WTC11 (cell line): ENCODE measurements around the gene KDM2B. TPM values are rescaled to one million over a fixed set of nuclear protein-coding genes. Genes with fewer than 3 reads are reported as not detected.

ENCODE experiments used
- ATAC-seq: fragments of 200-7000 bp; cut with Tn5 transposase; 2 replicates; pipeline ENCODE4 v1.10.0; 2021; ENCODE audit warnings: mild to moderate bottlenecking, moderate library complexity
- CTCF ChIA-PET: fragments of 300-600 bp; sonication (Branson Sonifier 250); formaldehyde crosslinking; loops from one replicate; lab custom pipeline; 2021; ENCODE audit warnings: antibody characterized with exemption; lab: Charles Lee
- POLR2A ChIA-PET: fragments of 350-600 bp; sonication (Branson Sonifier 250); formaldehyde crosslinking; loops from one replicate; lab custom pipeline; 2021; ENCODE audit warnings: antibody characterized with exemption; lab: Charles Lee
- DNase-seq: peaks from one replicate; pipeline ENCODE4 v3.0.0; 2021; ENCODE audit warnings: low spot score
- H3K27ac Mint-ChIP-seq: 2 replicates; pipeline ENCODE4 v1.8.0; 2021; ENCODE audit warnings: mixed read lengths
- H3K27me3 Mint-ChIP-seq: 2 replicates; pipeline ENCODE4 v1.8.0; 2021; ENCODE audit warnings: low read depth, mild to moderate bottlenecking, moderate library complexity, mixed read lengths
- H3K36me3 Mint-ChIP-seq: 2 replicates; pipeline ENCODE4 v1.8.0; 2021; ENCODE audit warnings: mixed read lengths
- H3K4me1 Mint-ChIP-seq: 2 replicates; pipeline ENCODE4 v1.8.0; 2022; ENCODE audit warnings: mixed read lengths
- H3K4me3 Mint-ChIP-seq: 2 replicates; pipeline ENCODE4 v1.8.0; 2021; ENCODE audit warnings: mild to moderate bottlenecking, moderate library complexity, mixed read lengths
- H3K9me3 Mint-ChIP-seq: 2 replicates; pipeline ENCODE4 v1.8.0; 2021; ENCODE audit warnings: mixed read lengths
- ATF3 ChIP-seq: sonication (generic); formaldehyde crosslinking; conservative IDR thresholded peaks from 2 replicates; pipeline ENCODE4 v1.8.1; 2022; ENCODE audit warnings: mild to moderate bottlenecking, missing genetic modification reagents
- CBFB ChIP-seq: sonication (generic); formaldehyde crosslinking; IDR thresholded peaks from 2 replicates; pipeline ENCODE4 v1.8.1; 2022; ENCODE audit warnings: mild to moderate bottlenecking, low read depth, missing genetic modification reagents
- CREB1 ChIP-seq: sonication (generic); formaldehyde crosslinking; IDR thresholded peaks from 2 replicates; pipeline ENCODE4 v1.8.0; 2023; ENCODE audit warnings: mild to moderate bottlenecking, missing genetic modification reagents
- E2F4 ChIP-seq: sonication (generic); formaldehyde crosslinking; IDR thresholded peaks from 2 replicates; pipeline ENCODE4 v1.8.1; 2022; ENCODE audit warnings: low read depth, mild to moderate bottlenecking, moderate library complexity, missing genetic modification reagents, borderline replicate concordance
- EMX1 ChIP-seq: fragments of 250-450 bp; sonication (Bioruptor Pico); IDR thresholded peaks from 2 replicates; pipeline ENCODE4 v1.8.0; 2021; ENCODE audit warnings: mild to moderate bottlenecking
- ETV6 ChIP-seq: sonication (generic); formaldehyde crosslinking; IDR thresholded peaks from 2 replicates; pipeline ENCODE4 v1.8.1; 2022; ENCODE audit warnings: mild to moderate bottlenecking, missing genetic modification reagents
- GABPB1 ChIP-seq: sonication (generic); formaldehyde crosslinking; IDR thresholded peaks from 2 replicates; pipeline ENCODE4 v1.8.1; 2023; ENCODE audit warnings: mild to moderate bottlenecking, missing genetic modification reagents
- IRF1 ChIP-seq: sonication (generic); formaldehyde crosslinking; IDR thresholded peaks from 2 replicates; pipeline ENCODE4 v1.8.0; 2023; ENCODE audit warnings: missing genetic modification reagents
- NFATC4 ChIP-seq: fragments of 250-450 bp; sonication (Bioruptor Pico); IDR thresholded peaks from 2 replicates; pipeline ENCODE4 v1.9.0; 2021; ENCODE audit warnings: mild to moderate bottlenecking
- NR1H2 ChIP-seq: sonication (generic); formaldehyde crosslinking; IDR thresholded peaks from 2 replicates; pipeline ENCODE4 v1.9.0; 2021; ENCODE audit warnings: mild to moderate bottlenecking, moderate library complexity, missing genetic modification reagents
- NR3C1 ChIP-seq: sonication (generic); formaldehyde crosslinking; conservative IDR thresholded peaks from 2 replicates; pipeline ENCODE4 v1.8.1; 2023; ENCODE audit warnings: low read depth, mild to moderate bottlenecking, missing genetic modification reagents
- SMAD3 ChIP-seq: sonication (generic); formaldehyde crosslinking; IDR thresholded peaks from 2 replicates; pipeline ENCODE4 v1.8.0; 2022; ENCODE audit warnings: missing genetic modification reagents, mild to moderate bottlenecking, borderline replicate concordance
- SP1 ChIP-seq: sonication (generic); formaldehyde crosslinking; conservative IDR thresholded peaks from 2 replicates; pipeline ENCODE4 v1.8.1; 2022; ENCODE audit warnings: missing genetic modification reagents
- ZBTB21 ChIP-seq: sonication (generic); formaldehyde crosslinking; IDR thresholded peaks from 2 replicates; pipeline ENCODE4 v1.8.1; 2023; ENCODE audit warnings: mild to moderate bottlenecking, missing genetic modification reagents, borderline replicate concordance
- ZNF396 ChIP-seq: fragments of 250-450 bp; sonication (Bioruptor Pico); IDR thresholded peaks from 2 replicates; pipeline ENCODE4 v1.8.0; 2021; ENCODE audit warnings: mild to moderate bottlenecking, moderate library complexity, borderline replicate concordance
- total RNA-seq: library from RNA; stranded (reverse); gene quantifications from 3 replicates; pipeline ENCODE4 v1.2.3, GENCODE V29; 2021
- TF ChIP-seq, protein P1 (sequence below): sonication (generic); formaldehyde crosslinking; conservative IDR thresholded peaks from 2 replicates; pipeline ENCODE4 v1.8.1; 2023; ENCODE audit warnings: mild to moderate bottlenecking, low read depth, missing genetic modification reagents, moderate library complexity
- TF ChIP-seq, protein P2 (sequence below): sonication (generic); formaldehyde crosslinking; IDR thresholded peaks from 2 replicates; pipeline ENCODE4 v1.8.1; 2023; ENCODE audit warnings: mild to moderate bottlenecking, missing genetic modification reagents, moderate library complexity
- TF ChIP-seq, protein P3 (sequence below): sonication (generic); formaldehyde crosslinking; IDR thresholded peaks from 2 replicates; pipeline ENCODE4 v1.8.0; 2022; ENCODE audit warnings: mild to moderate bottlenecking, missing genetic modification reagents
- TF ChIP-seq, protein P4 (sequence below): sonication (generic); formaldehyde crosslinking; IDR thresholded peaks from 2 replicates; pipeline ENCODE4 v1.8.0; 2022; ENCODE audit warnings: mild to moderate bottlenecking, missing genetic modification reagents
- TF ChIP-seq, protein P5 (sequence below): sonication (generic); formaldehyde crosslinking; IDR thresholded peaks from 2 replicates; pipeline ENCODE4 v1.8.0; 2023; ENCODE audit warnings: missing genetic modification reagents, mild to moderate bottlenecking, borderline replicate concordance

KDM2B gene
- total RNA-seq, 1 experiment from 2014 or later = 147 TPM

DNA sequence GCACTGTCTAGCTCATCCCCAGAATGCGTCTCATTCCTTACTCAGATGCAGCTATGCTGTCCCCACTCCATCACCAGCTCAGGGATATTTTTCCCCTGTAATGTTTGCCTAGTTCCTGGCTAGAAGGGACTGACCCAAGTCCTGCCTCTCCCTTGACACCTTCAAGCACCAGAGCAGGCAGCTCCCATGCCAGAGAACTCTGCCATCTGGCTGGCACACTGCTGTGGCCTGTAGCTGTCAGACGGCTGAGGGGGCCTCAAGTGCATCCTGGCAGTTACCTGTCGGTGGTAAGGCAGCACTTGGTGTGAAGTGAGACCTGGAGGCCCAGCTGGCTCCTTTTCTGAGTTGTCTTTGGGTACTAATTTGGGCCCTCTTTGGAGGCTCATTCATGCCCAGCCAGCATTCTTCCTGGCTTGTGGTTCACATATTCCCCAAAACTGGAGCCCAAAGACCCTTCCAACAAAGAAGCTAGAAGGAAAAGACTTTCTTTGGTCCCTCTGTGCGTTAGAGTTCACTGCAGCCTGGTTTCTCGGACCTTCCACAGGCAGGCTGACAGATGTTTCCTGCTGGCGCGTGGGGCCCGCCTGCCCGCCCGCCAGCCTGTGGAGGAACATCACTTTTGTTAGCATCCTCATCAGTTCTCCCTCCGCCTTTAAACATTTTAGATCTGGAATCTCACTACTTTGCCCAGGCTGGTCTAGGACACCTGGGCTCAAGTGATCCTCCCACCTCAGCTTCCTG lies 147.9 kb downstream of the KDM2B start (continued):
- no peak for TF ChIP-seq GABPB1 (CRISPR knock-in tag)
- TF ChIP-seq, protein P1, sequence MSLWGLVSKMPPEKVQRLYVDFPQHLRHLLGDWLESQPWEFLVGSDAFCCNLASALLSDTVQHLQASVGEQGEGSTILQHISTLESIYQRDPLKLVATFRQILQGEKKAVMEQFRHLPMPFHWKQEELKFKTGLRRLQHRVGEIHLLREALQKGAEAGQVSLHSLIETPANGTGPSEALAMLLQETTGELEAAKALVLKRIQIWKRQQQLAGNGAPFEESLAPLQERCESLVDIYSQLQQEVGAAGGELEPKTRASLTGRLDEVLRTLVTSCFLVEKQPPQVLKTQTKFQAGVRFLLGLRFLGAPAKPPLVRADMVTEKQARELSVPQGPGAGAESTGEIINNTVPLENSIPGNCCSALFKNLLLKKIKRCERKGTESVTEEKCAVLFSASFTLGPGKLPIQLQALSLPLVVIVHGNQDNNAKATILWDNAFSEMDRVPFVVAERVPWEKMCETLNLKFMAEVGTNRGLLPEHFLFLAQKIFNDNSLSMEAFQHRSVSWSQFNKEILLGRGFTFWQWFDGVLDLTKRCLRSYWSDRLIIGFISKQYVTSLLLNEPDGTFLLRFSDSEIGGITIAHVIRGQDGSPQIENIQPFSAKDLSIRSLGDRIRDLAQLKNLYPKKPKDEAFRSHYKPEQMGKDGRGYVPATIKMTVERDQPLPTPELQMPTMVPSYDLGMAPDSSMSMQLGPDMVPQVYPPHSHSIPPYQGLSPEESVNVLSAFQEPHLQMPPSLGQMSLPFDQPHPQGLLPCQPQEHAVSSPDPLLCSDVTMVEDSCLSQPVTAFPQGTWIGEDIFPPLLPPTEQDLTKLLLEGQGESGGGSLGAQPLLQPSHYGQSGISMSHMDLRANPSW (CRISPR knock-in tag) = no peak
- TF ChIP-seq E2F4 (CRISPR knock-in tag) = no peak
- TF ChIP-seq, protein P2, sequence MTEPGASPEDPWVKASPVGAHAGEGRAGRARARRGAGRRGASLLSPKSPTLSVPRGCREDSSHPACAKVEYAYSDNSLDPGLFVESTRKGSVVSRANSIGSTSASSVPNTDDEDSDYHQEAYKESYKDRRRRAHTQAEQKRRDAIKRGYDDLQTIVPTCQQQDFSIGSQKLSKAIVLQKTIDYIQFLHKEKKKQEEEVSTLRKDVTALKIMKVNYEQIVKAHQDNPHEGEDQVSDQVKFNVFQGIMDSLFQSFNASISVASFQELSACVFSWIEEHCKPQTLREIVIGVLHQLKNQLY (CRISPR knock-in tag) = no peak
- no peak for TF ChIP-seq IRF1 (CRISPR knock-in tag)
- TF ChIP-seq SP1 (CRISPR knock-in tag) = no peak
- TF ChIP-seq ZNF396 (CRISPR knock-in tag) = no peak
- TF ChIP-seq NR3C1 (CRISPR knock-in tag) = no peak
- TF ChIP-seq CREB1 (CRISPR knock-in tag) = no peak

- Mint-ChIP-seq H3K36me3 (peaks cover 82% of the 10 kb centered on the region), H3K27me3 (no peaks in the 10 kb centered on the region), H3K4me1 (no peaks in the 10 kb centered on the region), H3K9me3 (no peaks in the 10 kb centered on the region), H3K4me3 (no peak overlapping the region), H3K27ac (no peak overlapping the region)
- ChIA-PET POLR2A (no interaction called here), CTCF (interaction anchor here (3.2 kb wide), 1 partner anchor 11 kb away, joined by 16 read pairs; no protein-coding TSS in a partner anchor)
- ATAC-seq (no peak), DNase-seq (no peak)
- no peak for TF ChIP-seq ETV6 (CRISPR knock-in tag)
- no peak for TF ChIP-seq NFATC4
- TF ChIP-seq, protein P3, sequence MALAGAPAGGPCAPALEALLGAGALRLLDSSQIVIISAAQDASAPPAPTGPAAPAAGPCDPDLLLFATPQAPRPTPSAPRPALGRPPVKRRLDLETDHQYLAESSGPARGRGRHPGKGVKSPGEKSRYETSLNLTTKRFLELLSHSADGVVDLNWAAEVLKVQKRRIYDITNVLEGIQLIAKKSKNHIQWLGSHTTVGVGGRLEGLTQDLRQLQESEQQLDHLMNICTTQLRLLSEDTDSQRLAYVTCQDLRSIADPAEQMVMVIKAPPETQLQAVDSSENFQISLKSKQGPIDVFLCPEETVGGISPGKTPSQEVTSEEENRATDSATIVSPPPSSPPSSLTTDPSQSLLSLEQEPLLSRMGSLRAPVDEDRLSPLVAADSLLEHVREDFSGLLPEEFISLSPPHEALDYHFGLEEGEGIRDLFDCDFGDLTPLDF (CRISPR knock-in tag) = no peak
- TF ChIP-seq ZBTB21 (CRISPR knock-in tag) = no peak
Measured at GRCh38 chr12:121430833-121431415, 149.9 kb downstream of the KDM2B start.

DNA sequence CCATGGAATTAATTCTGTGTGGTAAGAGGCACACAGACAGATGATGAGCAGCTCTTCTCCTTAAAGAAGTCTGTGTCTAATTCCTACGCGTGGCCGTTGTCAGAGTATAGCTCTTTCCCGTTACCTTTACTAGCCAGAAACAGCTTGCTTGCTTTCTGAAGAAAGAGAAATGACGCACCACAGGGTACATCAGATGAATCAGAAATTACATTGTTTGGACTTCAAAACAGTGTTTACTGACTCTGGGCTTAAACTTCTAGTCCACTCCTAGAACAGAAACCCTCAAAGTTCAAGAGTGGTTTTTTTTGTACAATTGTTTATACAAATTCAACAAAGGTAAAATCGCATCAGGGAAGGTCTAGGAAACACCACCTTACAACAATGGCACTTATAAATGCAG lies 151.9 kb downstream of the KDM2B start:
- CTCF ChIA-PET = no interaction called here
- Mint-ChIP-seq H3K27me3 (no peaks in the 10 kb centered on the region), H3K9me3 (no peaks in the 10 kb centered on the region), H3K4me1 (no peaks in the 10 kb centered on the region), H3K4me3 (no peak overlapping the region), H3K36me3 (peaks cover 85% of the 10 kb centered on the region), H3K27ac (no peak overlapping the region)
- no peak for DNase-seq
- ATAC-seq = no peak
- POLR2A ChIA-PET = interaction anchor here (1.2 kb wide), 1 partner anchor 28 kb away, joined by 3 read pairs; no protein-coding TSS in a partner anchor
- TF ChIP-seq EMX1 (CRISPR knock-in tag) (no peak), SMAD3 (CRISPR knock-in tag) (no peak), NR1H2 (CRISPR knock-in tag) (no peak), NFATC4 (no peak), ATF3 (CRISPR knock-in tag) (no peak), CBFB (CRISPR knock-in tag) (no peak)
- TF ChIP-seq, protein P4, sequence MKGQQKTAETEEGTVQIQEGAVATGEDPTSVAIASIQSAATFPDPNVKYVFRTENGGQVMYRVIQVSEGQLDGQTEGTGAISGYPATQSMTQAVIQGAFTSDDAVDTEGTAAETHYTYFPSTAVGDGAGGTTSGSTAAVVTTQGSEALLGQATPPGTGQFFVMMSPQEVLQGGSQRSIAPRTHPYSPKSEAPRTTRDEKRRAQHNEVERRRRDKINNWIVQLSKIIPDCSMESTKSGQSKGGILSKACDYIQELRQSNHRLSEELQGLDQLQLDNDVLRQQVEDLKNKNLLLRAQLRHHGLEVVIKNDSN (CRISPR knock-in tag) = no peak
- TF ChIP-seq, protein P5, sequence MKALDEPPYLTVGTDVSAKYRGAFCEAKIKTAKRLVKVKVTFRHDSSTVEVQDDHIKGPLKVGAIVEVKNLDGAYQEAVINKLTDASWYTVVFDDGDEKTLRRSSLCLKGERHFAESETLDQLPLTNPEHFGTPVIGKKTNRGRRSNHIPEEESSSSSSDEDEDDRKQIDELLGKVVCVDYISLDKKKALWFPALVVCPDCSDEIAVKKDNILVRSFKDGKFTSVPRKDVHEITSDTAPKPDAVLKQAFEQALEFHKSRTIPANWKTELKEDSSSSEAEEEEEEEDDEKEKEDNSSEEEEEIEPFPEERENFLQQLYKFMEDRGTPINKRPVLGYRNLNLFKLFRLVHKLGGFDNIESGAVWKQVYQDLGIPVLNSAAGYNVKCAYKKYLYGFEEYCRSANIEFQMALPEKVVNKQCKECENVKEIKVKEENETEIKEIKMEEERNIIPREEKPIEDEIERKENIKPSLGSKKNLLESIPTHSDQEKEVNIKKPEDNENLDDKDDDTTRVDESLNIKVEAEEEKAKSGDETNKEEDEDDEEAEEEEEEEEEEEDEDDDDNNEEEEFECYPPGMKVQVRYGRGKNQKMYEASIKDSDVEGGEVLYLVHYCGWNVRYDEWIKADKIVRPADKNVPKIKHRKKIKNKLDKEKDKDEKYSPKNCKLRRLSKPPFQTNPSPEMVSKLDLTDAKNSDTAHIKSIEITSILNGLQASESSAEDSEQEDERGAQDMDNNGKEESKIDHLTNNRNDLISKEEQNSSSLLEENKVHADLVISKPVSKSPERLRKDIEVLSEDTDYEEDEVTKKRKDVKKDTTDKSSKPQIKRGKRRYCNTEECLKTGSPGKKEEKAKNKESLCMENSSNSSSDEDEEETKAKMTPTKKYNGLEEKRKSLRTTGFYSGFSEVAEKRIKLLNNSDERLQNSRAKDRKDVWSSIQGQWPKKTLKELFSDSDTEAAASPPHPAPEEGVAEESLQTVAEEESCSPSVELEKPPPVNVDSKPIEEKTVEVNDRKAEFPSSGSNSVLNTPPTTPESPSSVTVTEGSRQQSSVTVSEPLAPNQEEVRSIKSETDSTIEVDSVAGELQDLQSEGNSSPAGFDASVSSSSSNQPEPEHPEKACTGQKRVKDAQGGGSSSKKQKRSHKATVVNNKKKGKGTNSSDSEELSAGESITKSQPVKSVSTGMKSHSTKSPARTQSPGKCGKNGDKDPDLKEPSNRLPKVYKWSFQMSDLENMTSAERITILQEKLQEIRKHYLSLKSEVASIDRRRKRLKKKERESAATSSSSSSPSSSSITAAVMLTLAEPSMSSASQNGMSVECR (CRISPR knock-in tag) = no peak
